Heart left ventricle (tissue), 13 donors: Measurements from ENCODE around the gene GTF2H2C.
"Not testable (repeated sequence)": the region's sequence is repeated elsewhere in the genome, so short reads cannot be mapped to it uniquely, and the experiment has no call there.

ENCODE experiments used
- CTCF ChIP-seq, 12 donors: fragments of 200-600 bp; sonication (generic) in 4 of 12; IDR thresholded peaks; one replicate each; pipeline versions ENCODE4 v1.5.0 to v1.8.0; 2018 to 2022; ENCODE audit warnings: antibody characterized with exemption in 12 of 12, mild to moderate bottlenecking in 5 of 12
- POLR2A ChIP-seq, 2 donors: fragments of 450-650 bp; IDR thresholded peaks; one replicate each; pipeline ENCODE4 v1.6.1; 2017; ENCODE audit warnings: antibody characterized with exemption in 2 of 2, mild to moderate bottlenecking in 2 of 2, moderate library complexity in 2 of 2
- donor health status: ischemic (EF 13 %, LVEDD 7.1; RV severe dilation, severe dysfunction).
- donor health status: DM: no; HTN: yes; CAD: no.
- donor health status: DM: no; HTN: no; CAD: no.
- donor health status: ischemic (EF 25% LVEDD 6.9; RV normal size, moderate dysfunction).
- donor health status: ischemic (EF 25% LVEDD 5.7; RV mildly dilated, moderate dysfunction).
- donor health status: ischemic (EF 35%, LVEDD 5.7; RV mildly dilated, moderate dysfunction).
- donor health status: nonischemic (EF 11% LVEDD 7.7; RV severe dilation, severe dysfunction).
- donor health status: DM: yes; HTN: yes; CAD: no.
- donor health status: PGD.
- donor health status: ischemic (EF 29% LVEDD 5.4; RV normal size, mild dysfunction).
- donor health status: nonischemic (EF 23%, LVEDD 6.1; RV moderate dilation, normal function).

DNA sequence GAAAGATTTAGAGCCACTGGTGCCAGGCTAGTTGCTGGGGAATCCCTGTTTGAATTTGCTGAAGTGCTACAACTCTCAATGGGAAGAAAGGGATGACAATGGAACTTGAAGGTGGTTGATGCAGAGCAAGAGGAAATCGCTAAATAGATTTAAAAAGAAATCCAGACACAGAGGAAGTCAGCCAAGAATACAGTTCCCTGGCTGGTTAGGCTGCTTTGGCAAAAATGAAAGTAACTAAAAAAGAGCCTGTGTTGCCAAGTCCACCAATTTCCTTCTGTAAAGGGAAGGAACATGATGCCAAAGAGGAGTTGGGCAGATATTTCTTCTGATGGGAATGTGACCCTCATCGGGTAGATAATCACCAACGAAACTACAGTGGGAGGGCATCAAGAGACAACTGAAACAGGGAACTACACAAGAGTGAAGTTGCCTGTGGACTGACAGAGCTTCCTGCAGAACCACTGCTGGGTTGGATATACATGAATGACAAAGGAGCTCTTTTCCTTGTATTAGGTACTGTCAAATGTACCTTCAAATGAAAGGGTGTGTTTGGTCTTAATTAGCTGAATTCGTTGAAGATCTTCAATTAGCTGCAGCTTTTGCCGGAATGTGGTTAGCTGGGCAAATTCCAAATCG is 49.0 kb downstream of the GTF2H2C start:
- TF ChIP-seq CTCF, POLR2A (IDR thresholded peaks at IDR 0.05): not testable (repeated sequence)
